Gastroesophageal sphincter (tissue), 4 donors: Measurements from ENCODE around the gene FH. TPM values are rescaled to one million over a fixed set of nuclear protein-coding genes. Genes with fewer than 3 reads are reported as not detected.

Experiments used
- ATAC-seq: fragments of 150-250 bp; one replicate; pipeline ENCODE4 v1.9.1; 2016; ENCODE audit warnings: mild to moderate bottlenecking, moderate library complexity
- H3K27ac ChIP-seq, 4 donors: fragments of 200-600 bp; sonication (generic) in 3 of 4; 1 replicate in 3 of 4; 2 replicates in 1 of 4; pipeline ENCODE4 v1.5.1; 2016 to 2019
- H3K27me3 ChIP-seq: fragments of 200-600 bp; sonication (generic); one replicate; pipeline ENCODE4 v1.5.1; 2019
- H3K36me3 ChIP-seq, 2 donors: fragments of 200-600 bp; sonication (generic); one replicate each; pipeline ENCODE4 v1.5.1; 2019; ENCODE audit warnings: control low read depth in 1 of 2
- H3K4me1 ChIP-seq, 3 donors: fragments of 200-600 bp; sonication (generic); 1 replicate in 2 of 3; 2 replicates in 1 of 3; pipeline ENCODE4 v1.5.1; 2016 to 2019; ENCODE audit warnings: control low read depth in 2 of 3
- H3K4me3 ChIP-seq, 2 donors: fragments of 200-600 bp; sonication (generic); one replicate each; pipeline ENCODE4 v1.5.1; 2019; ENCODE audit warnings: mild to moderate bottlenecking in 1 of 2, moderate library complexity in 1 of 2
- H3K9me3 ChIP-seq, 3 donors: fragments of 200-600 bp; sonication (generic); one replicate each; pipeline ENCODE4 v1.5.1; 2017 to 2019; ENCODE audit warnings: control low read depth in 2 of 3
- EP300 ChIP-seq: sonication (generic); formaldehyde crosslinking; IDR thresholded peaks from one replicate; pipeline ENCODE4 v1.6.1; 2017; ENCODE audit warnings: antibody characterized with exemption, mild to moderate bottlenecking
- POLR2A ChIP-seq, 2 donors: fragments of 450-650 bp; IDR thresholded peaks; one replicate each; pipeline ENCODE4 v1.6.1; 2017; ENCODE audit warnings: antibody characterized with exemption in 2 of 2, mild to moderate bottlenecking in 2 of 2, moderate library complexity in 1 of 2
- POLR2AphosphoS5 ChIP-seq: sonication (generic); formaldehyde crosslinking; IDR thresholded peaks from one replicate; pipeline ENCODE4 v1.6.1; 2017; ENCODE audit warnings: antibody characterized with exemption
- whole genome bisulfite sequencing, 2 donors: methylation state at CpG; one replicate each; pipeline ENCODE4 v1.1.5; 2018; ENCODE audit warnings: low coverage in 1 of 2; 5-methylcytosine and 5-hydroxymethylcytosine counted together
- total RNA-seq, 4 donors: library from RNA; depleted of rRNA; stranded (reverse); fragments of >200 nt; gene quantifications; one replicate each; pipeline ENCODE4 v1.1.0, GENCODE V29; 2016
- TF ChIP-seq, protein P1 (sequence below), 4 experiments: fragments of 200-600 bp in 2 of 4; fragments of 450-650 bp in 2 of 4; sonication (generic) in 1 of 4; IDR thresholded peaks; one replicate each; pipeline ENCODE4 v1.5.1; 2017 to 2019; ENCODE audit warnings: antibody characterized with exemption in 4 of 4, mild to moderate bottlenecking in 2 of 4, moderate library complexity in 2 of 4

FH gene
- total RNA-seq, 4 donors from 2014 or later: 61.4 to 96.5 (median 72.8) TPM

DNA sequence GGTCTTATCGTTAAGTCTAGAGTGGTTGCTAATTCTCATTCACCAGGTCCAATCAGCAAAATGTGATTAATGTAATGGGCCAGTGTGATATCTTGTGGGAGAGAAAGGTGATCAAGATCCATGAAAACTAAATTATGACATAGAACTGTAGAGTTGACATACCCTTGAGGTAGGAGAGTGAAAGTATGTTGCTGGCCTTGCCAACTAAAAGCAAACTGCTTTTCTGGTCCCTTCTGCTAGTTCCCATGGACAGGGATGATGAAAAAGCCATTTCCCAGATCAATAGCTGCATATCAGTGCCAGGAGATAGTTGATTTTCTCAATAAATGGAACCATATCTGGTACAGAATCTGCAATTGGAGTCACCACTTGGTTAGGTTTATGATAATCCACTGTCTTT, 65.8 kb downstream of the FH start:
- H3K36me3 ChIP-seq: no peaks in the 10 kb centered on the region
- TF ChIP-seq EP300 (no peak), POLR2A (IDR thresholded peaks at IDR 0.05) (no peak), POLR2AphosphoS5 (no peak)
- TF ChIP-seq, protein P1, sequence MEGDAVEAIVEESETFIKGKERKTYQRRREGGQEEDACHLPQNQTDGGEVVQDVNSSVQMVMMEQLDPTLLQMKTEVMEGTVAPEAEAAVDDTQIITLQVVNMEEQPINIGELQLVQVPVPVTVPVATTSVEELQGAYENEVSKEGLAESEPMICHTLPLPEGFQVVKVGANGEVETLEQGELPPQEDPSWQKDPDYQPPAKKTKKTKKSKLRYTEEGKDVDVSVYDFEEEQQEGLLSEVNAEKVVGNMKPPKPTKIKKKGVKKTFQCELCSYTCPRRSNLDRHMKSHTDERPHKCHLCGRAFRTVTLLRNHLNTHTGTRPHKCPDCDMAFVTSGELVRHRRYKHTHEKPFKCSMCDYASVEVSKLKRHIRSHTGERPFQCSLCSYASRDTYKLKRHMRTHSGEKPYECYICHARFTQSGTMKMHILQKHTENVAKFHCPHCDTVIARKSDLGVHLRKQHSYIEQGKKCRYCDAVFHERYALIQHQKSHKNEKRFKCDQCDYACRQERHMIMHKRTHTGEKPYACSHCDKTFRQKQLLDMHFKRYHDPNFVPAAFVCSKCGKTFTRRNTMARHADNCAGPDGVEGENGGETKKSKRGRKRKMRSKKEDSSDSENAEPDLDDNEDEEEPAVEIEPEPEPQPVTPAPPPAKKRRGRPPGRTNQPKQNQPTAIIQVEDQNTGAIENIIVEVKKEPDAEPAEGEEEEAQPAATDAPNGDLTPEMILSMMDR (IDR thresholded peaks at IDR 0.05): no peak
- no peak overlapping the region for H3K4me3 ChIP-seq
- no peak for ATAC-seq
- WGBS, 2 donors: 100% methylated on average over 1 of the region's 1 CpG
- H3K4me1 ChIP-seq: no peaks in the 10 kb centered on the region
- H3K27me3 ChIP-seq: no peaks in the 10 kb centered on the region
- H3K9me3 ChIP-seq: no peaks in the 10 kb centered on the region
- H3K27ac ChIP-seq: no peak overlapping the region

GRCh38 chr1:241451956-241452355, 67.6 kb downstream of the FH start:
- TF ChIP-seq POLR2A (IDR thresholded peaks at IDR 0.05): no peak
- no peak for TF ChIP-seq POLR2AphosphoS5
- TF ChIP-seq, protein P1 (IDR thresholded peaks at IDR 0.05): no peak
- TF ChIP-seq EP300: no peak
- no peaks in the 10 kb centered on the region for H3K36me3 ChIP-seq
- H3K27ac ChIP-seq: no peak overlapping the region
- H3K27me3 ChIP-seq: no peaks in the 10 kb centered on the region
- ATAC-seq: no peak
- no peak overlapping the region for H3K4me3 ChIP-seq
- H3K9me3 ChIP-seq: no peaks in the 10 kb centered on the region
- H3K4me1 ChIP-seq: no peaks in the 10 kb centered on the region
- 80 to 85% methylated on average over 4 of the region's 4 CpGs for WGBS, 2 donors

Other genes with a start within 250 kb of the FH start
- under 1 TPM in 1 of 4 donors, not detected in 3; 0.27 TPM for gene RGS7, start 162.6 kb downstream of the FH start, total RNA-seq
- 1 to 10 TPM in 2 of 4 donors, under 1 TPM in 1, not detected in 1; 0.62 to 3.1 (median 1.1) TPM for gene KMO, start 12.6 kb upstream of the FH start, total RNA-seq
- gene CHML, start 120.6 kb upstream of the FH start, total RNA-seq: 10 to 100 TPM in 1 of 4 donors, 1 to 10 TPM in 3; 5.3 to 10.2 (median 8.8) TPM
- gene OPN3, start 120.6 kb upstream of the FH start, total RNA-seq: 10 to 100 TPM in 1 of 4 donors, 1 to 10 TPM in 3; 3.5 to 13.9 (median 4.8) TPM
- under 1 TPM in 1 of 4 donors, not detected in 3; 0.16 TPM for gene WDR64, start 132.5 kb upstream of the FH start, total RNA-seq